GM21723 (cell line): ENCODE data around the gene KDM1B.
A peak's percentile ranks its signal among the peaks of the same experiment; 100 is the strongest.

Experiments used
- ATAC-seq: cut with Tn5 transposase; IDR thresholded peaks from one replicate; pipeline ENCODE4 v1.9.1; 2021; ENCODE audit warnings: mild to moderate bottlenecking, moderate library complexity; ENCODE audit not compliant: unreplicated experiment

The KDM1B gene, protein sequence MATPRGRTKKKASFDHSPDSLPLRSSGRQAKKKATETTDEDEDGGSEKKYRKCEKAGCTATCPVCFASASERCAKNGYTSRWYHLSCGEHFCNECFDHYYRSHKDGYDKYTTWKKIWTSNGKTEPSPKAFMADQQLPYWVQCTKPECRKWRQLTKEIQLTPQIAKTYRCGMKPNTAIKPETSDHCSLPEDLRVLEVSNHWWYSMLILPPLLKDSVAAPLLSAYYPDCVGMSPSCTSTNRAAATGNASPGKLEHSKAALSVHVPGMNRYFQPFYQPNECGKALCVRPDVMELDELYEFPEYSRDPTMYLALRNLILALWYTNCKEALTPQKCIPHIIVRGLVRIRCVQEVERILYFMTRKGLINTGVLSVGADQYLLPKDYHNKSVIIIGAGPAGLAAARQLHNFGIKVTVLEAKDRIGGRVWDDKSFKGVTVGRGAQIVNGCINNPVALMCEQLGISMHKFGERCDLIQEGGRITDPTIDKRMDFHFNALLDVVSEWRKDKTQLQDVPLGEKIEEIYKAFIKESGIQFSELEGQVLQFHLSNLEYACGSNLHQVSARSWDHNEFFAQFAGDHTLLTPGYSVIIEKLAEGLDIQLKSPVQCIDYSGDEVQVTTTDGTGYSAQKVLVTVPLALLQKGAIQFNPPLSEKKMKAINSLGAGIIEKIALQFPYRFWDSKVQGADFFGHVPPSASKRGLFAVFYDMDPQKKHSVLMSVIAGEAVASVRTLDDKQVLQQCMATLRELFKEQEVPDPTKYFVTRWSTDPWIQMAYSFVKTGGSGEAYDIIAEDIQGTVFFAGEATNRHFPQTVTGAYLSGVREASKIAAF

DNA sequence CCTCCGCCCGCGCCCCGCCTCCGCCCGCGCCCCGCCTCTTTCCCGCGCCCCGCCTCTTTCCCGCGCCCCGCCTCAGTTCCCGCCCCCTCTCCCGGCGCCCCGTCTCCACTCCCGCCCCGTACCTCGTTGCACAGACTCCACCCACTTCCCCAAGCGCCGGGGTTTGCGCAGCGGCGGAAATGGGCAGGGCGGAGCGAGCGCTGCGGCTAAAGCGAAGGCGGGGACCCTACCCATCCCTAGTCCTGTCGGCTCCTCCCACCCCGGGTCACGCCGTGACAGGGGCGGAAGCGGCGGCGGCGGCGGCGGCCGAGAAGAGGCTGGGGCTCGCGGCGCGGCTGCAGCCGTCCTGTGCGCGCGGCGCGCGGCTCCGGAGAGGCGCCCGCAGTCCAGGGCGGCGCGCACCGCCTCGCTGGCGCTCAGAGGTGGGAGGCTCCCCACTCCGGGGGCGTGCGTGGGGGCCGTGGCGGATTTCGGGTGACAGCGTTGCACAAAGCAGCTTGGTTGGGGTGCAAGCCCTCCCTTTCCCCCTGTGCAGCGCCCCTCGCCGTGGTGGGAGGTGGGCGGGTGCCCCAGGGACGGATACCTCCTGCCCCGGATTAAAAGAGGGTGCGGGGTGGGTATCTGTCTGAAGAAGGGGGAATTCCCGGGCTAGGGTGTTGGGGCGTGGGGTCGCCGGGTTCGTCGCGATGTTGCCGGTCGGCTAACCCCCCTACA, at the start of gene KDM1B:
KDM1B (plus strand) TSS at position 273 of the 714 bp plus-strand sequence. CDS start 4,474 bp downstream, outside the sequence.
- peak; percentile 90 for ATAC-seq

DNA sequence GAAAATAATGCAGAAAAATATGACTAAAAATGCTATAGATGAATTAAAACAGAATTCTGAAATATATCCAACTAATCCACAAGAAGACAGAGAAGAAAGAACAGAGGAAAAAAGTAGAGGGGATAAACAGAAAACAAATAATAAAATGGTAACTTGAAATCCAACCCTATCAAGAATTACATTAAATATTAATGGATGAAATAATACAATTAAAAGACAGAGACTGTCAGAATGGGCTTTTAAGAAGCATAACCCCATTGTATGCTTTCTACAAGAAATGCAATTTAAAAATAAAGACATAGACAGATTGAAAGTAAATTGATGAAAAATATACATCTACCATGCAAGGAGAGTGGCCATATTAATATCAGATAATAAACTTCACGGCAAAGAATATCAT, 48.2 kb upstream of the KDM1B start:
- no peak for ATAC-seq

DNA sequence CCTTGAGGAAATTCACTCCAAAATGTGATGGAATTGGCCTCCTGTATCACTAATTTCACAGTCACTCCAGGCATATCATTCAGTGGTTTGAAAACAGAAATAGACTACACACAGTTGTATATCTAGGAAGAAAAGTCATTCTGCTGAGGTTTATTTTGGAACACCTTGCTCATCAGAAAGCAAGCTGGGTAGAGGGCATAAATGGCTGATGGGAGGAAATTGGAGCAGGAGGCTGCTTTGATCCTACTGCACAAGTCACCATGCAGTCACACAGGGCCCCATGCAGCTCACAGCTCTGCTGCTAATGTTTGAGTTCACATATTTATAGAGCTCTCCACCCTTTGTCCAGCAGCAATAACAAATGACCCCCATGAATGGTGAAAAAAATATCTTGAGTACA, 45.1 kb upstream of the KDM1B start:
- no peak for ATAC-seq

DNA sequence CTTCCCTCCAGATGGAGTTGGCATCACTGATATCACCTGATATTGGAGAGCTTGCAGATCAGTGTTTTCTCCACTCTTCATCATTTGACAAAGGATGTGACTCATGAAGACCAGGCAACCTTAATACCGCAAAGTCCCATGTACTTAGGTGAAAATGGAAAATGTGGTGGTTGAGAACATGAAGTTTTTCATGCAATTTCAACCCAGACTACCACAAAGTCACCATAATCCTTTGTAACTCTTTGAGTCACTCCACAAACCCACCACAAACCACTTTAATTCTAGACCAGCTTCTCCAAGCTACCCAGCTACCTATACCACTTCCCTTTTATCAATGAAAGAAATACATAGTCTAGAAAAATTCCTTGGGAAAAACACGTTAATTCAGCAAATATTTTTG, 39.9 kb upstream of the KDM1B start:
- no peak for ATAC-seq

DNA sequence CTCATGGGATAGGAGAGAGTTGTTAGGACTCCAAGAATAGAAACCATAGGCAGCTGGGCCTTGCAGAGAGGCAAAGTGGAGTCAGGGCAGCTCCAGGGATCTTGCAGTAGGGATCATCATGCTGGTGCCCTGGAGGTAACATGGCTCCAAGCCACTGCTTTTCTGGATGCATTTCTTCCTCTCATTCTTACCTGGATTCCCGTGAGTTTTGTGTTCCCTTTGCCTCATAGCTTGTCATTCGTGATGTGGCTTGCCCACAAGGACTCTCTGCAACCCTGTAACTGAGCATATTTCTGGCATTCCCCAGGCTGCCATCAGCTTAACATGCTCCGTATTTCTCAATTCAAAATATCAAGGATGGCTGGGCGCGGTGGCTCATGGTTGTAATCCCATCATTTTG, 38.1 kb upstream of the KDM1B start:
- ATAC-seq: no peak

DNA sequence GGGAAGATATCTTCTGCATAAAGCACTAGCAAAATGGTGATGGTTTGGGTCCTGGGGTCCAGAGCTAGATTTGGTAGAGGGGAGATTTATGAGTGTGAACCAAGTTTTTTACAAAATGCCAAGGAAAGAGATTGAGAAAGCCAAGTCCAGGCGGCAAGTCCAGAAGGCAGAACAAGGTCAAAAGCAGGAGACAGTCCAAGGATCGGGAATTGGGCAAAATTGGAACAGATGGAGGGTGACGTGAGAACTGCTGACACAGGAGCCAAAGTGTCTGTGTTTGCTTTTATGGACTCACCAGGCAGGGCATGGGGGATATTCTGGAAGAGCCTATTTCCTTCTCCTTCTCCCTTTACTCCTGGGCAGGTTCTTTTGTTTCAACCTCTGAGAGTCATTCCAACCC, 36.9 kb upstream of the KDM1B start:
- no peak for ATAC-seq

DNA sequence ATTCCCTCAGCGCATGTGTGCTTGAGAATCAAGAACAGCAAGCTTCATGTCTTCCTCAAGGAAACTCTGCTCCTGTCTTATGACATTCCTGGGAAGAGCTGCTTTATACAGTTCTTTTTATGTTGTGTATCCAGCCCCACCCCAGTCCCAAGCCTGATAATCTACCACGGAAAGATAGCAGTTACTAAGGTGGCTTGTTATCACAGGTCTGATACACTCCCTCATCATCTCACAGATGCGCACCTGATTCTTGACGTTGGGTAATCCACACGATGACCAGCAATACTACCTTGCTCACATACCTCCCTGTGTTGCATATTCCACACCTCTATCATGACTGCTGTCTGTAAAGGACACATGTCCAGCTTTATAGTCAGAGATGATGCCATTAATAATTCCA, 36.0 kb upstream of the KDM1B start:
- no peak for ATAC-seq

DNA sequence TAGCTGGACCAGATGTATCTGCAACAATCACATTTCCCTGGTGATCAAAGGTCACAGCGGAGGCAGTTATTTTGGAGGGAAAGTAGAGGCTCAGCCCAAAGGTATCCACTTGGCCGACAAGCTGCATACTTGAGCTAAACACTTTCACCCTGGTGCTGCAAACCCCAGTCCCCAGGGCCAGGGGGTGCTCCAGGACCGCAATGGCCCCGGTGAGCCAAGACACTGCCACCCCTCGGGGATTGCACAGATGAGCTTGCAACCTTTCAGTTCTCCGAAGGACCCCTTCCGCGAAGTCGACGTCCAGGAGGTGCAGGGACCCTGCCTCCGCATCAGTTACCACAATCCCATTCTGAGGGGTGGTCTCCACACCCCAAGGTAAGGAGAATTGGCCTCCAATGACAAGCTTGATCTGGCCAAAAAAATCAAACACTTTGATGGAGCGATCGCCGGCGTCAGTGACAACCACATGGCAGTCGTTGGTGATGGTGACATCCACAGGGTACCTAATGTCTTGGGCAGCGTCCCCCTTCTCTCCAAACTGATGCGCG, 33.6 kb upstream of the KDM1B start:
- ATAC-seq: no peak

DNA sequence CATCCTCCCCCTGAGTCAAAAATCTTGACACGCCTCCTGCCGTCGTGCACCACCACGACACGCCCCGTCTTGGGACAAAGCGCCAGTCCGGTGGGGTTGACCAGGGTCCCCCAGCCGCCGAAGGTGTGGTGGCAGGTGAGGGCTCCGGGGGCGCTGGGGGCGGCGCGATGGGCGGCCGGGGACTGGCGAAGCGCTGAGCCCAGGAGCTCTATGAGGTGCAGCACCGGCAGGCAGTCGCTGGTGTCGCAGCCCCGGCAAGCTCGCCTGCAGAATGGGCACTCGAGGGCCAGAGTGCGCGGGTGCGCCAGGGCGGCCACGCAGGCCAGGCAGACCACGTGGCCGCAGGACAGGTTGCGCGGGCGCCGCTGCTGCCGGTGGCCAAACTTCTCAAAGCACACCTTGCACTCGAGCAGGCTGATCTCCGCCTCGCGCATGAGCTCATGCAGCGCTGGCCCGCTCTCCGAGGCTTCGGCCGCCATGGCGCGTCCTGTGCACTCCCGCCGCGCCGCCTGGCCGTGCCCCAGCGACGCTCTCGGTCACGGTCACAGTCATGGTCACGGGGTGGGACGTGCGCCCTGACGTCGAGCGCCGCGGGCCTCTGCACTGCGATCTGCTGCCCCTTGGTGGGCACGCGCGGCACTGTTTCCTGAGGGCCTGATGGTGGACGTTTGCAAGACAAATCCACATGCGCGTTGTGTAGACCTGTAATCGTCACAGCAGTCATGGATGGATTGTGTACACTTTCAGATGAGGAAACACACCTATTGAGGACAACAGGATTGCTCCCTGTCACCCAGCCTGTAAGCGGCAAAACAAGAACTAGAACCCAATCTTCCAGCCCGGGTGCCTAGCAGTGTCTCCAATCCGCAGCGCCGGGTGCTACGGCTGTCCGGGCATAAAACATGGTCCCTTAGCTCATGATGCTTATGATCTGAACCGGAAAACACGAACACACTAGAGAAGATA, 32.8 kb upstream of the KDM1B start, which contains the start of gene NHLRC1:
NHLRC1 (minus strand) TSS at position 550 of the 966 bp plus-strand sequence; CDS start at position 479, 71 bp downstream.
- peak; percentile 99 for ATAC-seq

DNA sequence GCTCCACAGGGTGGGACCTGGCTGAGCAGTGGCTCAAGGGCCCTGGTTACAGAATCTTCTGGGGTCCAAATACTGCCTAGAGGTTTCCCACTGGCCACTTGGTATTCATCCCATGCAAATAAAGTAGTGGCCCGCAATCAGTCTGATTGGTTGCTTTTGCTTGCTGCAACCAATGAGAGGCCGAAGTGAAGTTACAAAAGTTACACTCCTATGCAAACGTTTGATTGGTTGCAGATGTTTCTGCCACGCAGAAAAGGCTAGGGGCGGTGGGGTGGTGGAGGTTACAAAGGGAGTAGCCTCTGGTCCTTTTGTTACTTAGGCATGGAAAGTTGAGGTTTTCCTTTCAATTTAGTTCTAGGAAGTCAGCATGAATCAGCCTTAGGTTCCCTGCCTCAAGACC, 29.1 kb upstream of the KDM1B start:
- ATAC-seq: no peak

DNA sequence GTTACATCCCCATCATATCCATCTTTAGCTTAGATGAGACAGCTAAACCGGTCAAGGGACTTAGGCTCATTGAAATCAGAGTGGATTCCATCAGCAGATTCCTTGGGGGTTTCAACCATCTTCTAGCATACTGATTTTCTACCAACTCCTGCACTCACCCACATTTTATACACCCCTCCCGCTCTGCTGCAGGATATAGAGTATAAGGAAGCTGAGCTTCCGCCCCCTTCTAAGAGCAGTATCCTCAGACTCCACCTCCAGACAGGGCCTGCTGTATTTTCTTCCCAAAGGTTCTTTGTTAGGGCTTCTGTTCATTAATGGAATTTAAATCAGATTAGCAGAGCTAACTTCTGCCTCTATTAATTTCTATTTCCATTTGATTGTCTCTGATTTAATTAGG, 22.9 kb upstream of the KDM1B start:
- no peak for ATAC-seq

DNA sequence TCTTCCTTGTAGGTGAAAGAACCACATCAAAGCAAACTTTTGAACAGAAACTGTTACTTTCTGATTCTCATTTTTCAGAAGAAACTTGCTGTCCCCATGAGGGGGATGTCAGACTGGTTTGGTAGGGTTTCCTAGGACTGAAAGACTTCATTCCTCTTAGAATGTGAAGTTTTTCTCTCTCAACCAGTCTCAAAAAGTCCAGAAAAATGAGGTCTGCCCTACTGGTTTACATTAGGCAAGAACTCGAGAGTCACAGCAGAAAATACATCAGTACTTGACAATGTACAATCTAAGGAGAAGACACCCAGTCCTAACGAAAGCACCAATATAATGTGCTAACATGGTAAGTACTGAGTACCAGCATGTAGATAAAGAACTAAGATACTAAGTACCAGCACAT, 20.1 kb upstream of the KDM1B start:
- no peak for ATAC-seq

DNA sequence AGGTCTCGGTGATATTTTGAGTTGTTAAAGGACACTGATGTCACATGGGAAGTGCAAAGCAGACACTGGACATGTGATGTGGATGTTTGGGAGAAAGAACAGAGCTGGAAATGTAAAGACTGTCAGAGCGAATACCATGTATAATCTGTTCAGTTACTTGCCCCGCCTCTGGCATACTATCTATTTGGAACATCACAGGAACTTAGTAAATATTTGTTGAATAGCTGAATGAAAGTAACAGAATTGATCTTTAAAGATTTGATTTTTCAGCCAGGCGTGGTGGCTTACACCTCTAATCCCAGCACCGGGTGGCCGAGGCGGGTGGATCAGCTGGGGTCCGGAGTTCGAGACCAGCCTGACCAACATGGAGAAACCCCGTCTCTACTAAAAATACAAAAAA, 19.0 kb upstream of the KDM1B start:
- no peak for ATAC-seq

DNA sequence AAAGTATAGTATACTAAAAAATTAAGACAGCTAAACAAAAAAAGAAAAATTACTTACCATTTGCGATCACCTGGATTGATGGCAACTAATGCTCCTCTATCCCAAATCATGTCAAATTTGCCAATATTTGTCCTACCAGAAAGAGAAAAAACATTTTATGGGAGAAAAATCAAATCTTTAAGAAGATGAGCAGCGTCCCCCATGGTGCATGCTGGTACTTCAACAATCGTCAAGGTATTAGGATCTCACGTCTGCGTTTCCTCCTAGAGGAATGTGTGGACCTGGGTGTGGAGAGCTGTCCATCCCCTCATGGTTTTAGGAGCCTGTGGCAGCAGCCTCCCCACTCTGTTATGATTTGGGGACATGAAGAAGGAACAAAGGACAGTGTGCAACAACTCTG, 16.3 kb upstream of the KDM1B start:
- no peak for ATAC-seq

DNA sequence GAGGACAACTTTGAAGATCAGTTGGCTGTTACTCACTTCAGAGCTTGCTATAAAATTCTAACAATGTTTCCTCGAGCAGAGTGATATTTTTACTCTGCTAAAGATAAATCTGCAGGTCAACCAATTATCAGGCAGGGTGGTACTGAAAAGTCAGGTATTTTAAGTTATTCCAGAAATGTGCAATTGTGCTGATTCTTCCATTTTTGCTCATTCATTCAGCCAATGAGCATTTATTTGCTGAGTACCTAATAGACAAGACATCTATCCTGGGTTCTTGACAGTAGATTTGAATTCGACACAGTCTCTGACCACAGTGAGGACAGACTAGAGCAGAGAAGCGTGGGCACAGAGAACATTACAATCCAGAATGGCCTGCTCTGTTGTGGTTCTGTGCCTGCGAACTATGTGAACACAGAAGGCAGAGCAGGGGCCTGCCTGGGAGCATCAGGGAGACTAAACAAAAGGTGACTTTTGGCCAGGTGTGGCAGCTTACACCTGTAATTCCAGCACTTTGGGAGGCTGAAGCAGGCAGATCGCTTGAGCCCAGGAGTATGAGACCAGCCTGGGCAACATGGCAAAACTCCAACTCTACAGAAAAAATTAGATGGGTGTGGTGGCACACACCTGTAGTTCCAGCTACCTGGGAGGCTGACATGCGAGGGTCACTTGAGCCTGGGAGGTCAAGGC, 15.1 kb upstream of the KDM1B start:
- ATAC-seq: no peak

DNA sequence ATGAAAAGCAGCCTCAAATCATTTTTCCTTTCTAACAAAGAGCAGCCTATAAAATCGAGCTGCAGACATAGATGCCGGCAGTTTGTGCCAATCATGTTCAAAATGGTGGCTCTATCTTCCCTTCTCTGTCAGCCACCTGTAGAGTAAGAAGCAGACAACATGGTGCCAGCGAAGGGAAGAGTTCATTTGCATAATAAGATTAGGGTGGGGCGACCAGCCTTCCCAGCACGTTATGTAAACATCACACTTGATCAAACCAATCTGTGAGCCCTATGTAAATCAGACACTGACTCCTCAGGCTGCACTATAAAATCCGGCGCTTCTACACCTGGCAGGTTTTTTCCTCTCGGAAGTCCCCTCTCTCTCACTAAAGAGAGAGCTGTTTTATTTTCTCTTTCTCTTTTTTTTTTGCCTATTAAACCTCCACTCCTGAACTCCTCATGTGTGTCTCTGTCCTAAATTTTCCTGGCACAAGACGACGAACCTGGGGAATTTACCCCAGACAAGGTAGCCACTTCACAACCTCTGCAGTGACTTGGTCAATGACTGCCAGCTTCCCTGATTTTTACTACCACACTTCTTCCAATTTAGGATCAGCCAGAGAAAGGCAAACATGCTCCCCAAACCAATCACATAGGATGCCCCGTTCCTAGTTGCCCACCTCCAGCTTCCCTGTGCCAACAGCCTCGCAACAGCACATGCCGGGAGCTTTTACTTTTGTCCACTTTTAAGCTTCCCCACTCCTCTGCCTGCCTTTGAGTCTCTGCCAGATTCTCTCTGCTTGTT, 13.2 kb upstream of the KDM1B start:
- no peak for ATAC-seq

DNA sequence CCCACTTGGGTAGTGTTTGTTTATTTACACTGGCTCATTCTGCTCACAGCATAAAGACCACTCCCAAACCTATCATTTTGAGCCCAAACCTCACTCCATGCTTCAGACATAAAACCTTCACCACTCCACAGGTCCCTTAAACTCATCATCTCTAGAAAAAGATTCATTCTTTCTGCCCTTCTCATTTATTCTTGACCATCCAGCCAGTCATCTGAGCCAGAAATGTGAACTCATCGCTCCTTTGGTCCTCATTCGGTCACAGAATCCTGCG, 12.7 kb upstream of the KDM1B start:
- ATAC-seq: no peak

DNA sequence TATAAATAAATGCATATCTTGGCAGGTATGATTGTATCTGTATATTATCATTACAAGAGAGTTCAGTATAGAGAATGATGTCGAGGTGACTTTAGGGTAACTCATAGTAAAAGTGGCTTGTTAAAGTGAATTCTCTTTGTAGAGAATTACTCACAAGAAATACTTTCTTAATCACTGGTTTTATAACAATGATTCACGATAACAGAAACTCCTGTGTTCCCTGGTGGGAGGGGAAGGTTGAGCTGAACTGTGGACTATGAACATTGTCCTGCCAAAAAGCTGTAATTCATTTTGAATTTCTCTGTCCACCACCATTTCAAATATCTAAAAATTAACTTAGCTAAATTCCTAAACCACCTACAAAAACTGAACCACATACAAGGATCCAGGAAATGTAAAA, 8.1 kb upstream of the KDM1B start:
- no peak for ATAC-seq

DNA sequence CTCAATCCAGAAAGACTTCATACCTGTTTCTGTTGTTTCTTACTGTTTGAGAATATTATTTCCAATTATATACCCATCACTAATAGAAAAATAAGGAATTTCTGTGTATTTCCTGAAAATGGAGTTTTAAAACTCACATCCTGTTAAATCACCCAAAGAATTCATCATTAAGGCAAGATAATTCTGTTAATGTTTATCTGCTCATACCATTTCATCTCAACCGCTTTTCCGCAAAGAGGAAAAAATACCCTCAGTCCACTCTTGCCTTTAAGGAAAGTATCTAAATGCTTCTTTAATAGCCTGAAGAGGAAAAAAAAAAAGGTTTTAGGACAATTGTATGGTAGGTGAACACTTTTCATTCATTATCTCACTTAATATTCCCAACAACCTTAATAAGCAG, 7.6 kb upstream of the KDM1B start:
- no peak for ATAC-seq
